CD4-positive, alpha-beta T cell (primary cell): Measurements from ENCODE around the gene ZFYVE1. TPM values are rescaled to one million over a fixed set of nuclear protein-coding genes. Genes with fewer than 3 reads are reported as not detected.

Source experiments
- ATAC-seq: fragments of 200-7000 bp; cut with Tn5 transposase; one replicate; pipeline ENCODE4 v1.10.0; 2022; ENCODE audit warnings: mild to moderate bottlenecking; ENCODE audit not compliant: poor library complexity
- CTCF ChIA-PET: fragments of 350-600 bp; sonication (Branson Sonifier 250); formaldehyde crosslinking; loops from one replicate; lab custom pipeline; 2021; ENCODE audit warnings: antibody characterized with exemption, inconsistent platforms; lab: Charles Lee
- POLR2A ChIA-PET: fragments of 350-600 bp; sonication (Branson Sonifier 250); formaldehyde crosslinking; loops from one replicate; lab custom pipeline; 2021; ENCODE audit warnings: antibody characterized with exemption, inconsistent platforms; lab: Charles Lee
- DNase-seq, 14 experiments: peaks; one replicate each; pipeline ENCODE4 v3.0.0-alpha.2; 2013 to 2020; ENCODE audit warnings: mixed read lengths in 2 of 14
- H3K27ac ChIP-seq, 2 donors: one replicate each; pipeline versions ENCODE4 v1.5.1 to v1.7.0; 2013; ENCODE audit warnings: low read length in 2 of 2, low read depth in 1 of 2, mild to moderate bottlenecking in 1 of 2
- H3K27me3 ChIP-seq, 2 experiments: 1 replicate in 1 of 2; 2 replicates in 1 of 2; pipeline versions ENCODE4 v1.6.1 to v1.7.0; 2013; ENCODE audit warnings: low read length in 2 of 2, control low read depth in 1 of 2, mild to moderate bottlenecking in 1 of 2, moderate library complexity in 1 of 2; ENCODE audit not compliant: insufficient read depth in 2 of 2, control insufficient read depth in 1 of 2
- H3K36me3 ChIP-seq: one replicate; pipeline ENCODE4 v1.6.1; 2013; ENCODE audit warnings: low read length, control low read depth; ENCODE audit not compliant: insufficient read depth
- H3K4me1 ChIP-seq: one replicate; pipeline ENCODE4 v1.6.1; 2013; ENCODE audit warnings: low read length, control low read depth; ENCODE audit not compliant: insufficient read depth
- H3K4me3 ChIP-seq: one replicate; pipeline ENCODE4 v1.5.1; 2013; ENCODE audit warnings: mild to moderate bottlenecking, low read length, moderate library complexity
- H3K9me3 ChIP-seq, 2 experiments: 1 replicate in 1 of 2; 2 replicates in 1 of 2; pipeline versions ENCODE4 v1.6.1 to v1.7.0; 2013; ENCODE audit warnings: low read length in 2 of 2, mild to moderate bottlenecking in 2 of 2, control low read depth in 1 of 2, moderate library complexity in 1 of 2; ENCODE audit not compliant: control insufficient read depth in 1 of 2, insufficient read depth in 1 of 2
- H3K27ac Mint-ChIP-seq: one replicate; pipeline ENCODE4 v1.8.0; 2020; ENCODE audit warnings: mixed read lengths
- H3K27me3 Mint-ChIP-seq: one replicate; pipeline ENCODE4 v1.8.0; 2021; ENCODE audit warnings: mixed read lengths
- H3K36me3 Mint-ChIP-seq: one replicate; pipeline ENCODE4 v1.8.0; 2021; ENCODE audit warnings: low read depth, mixed read lengths
- H3K4me1 Mint-ChIP-seq: one replicate; pipeline ENCODE4 v1.8.0; 2021; ENCODE audit warnings: low read depth, mixed read lengths
- H3K4me3 Mint-ChIP-seq: one replicate; pipeline ENCODE4 v1.8.0; 2020; ENCODE audit warnings: mild to moderate bottlenecking, mixed read lengths
- H3K9me3 Mint-ChIP-seq: one replicate; pipeline ENCODE4 v1.8.0; 2020; ENCODE audit warnings: mixed read lengths
- CTCF ChIP-seq: fragments of 200-600 bp; IDR thresholded peaks from one replicate; pipeline ENCODE4 v1.8.0; 2022; ENCODE audit warnings: antibody characterized with exemption, mild to moderate bottlenecking
- intact Hi-C, 2 experiments: fragments of 100-400 bp; cut with DNase I in 1 of 2; cut with micrococcal nuclease in 1 of 2; formaldehyde crosslinking; loops; one replicate each; pipeline versions ENCODE4 v1.15.1 to v1.9.0; 2023 to 2025; cut with DNase I, micrococcal nuclease
- polyA plus RNA-seq, 2 donors: library from polyadenylated mRNA; unstranded; fragments of 120-200 nt; gene quantifications; one replicate each; pipeline ENCODE4 v1.2.1, GENCODE V29; 2013
- total RNA-seq, 174 experiments: library from RNA in 2 of 174; stranded (reverse) in 2 of 174; gene quantifications; one replicate each; pipeline ENCODE4 v1.2.3 and lab custom pipeline; 2021 to 2026

Gene ZFYVE1
- total RNA-seq (10 to 100 TPM in 1 of 2 experiments, 1 to 10 TPM in 1; 9.3 to 10.9 TPM), total RNA-seq (lab: John Stamatoyannopoulos, UW) (7.3 to 62.7 (median 22.6) reads per million in 172 experiments)
- 7.7 TPM for polyA plus RNA-seq (2013, experiment 1 of 2)
- polyA plus RNA-seq (2013, experiment 2 of 2): 12.0 TPM

GRCh38 chr14:73026845-73027542, at the start of gene ZFYVE1:
Gene ZFYVE1 (minus strand): TSS chr14:73027106. CDS start chr14:73024508, 2,598 bp downstream.
- peak within 1 kb of the TSS; percentile 97 for H3K4me3 Mint-ChIP-seq
- H3K9me3 Mint-ChIP-seq: no peaks in the 10 kb centered on the region
- peaks cover 16% of the 10 kb centered on the region for H3K36me3 ChIP-seq
- no peak for TF ChIP-seq CTCF
- ATAC-seq: peak; percentile 99
- intact Hi-C loops: loop anchor here (1.0 to 10.0 kb wide), 5 partner anchors 31 to 1712 kb away; partner anchors contain the start of genes RBM25 (in 2 of the 2), DCAF4 (in 1 of the 2), DNAL1 (in 1 of the 2) and PSEN1 (in 1 of the 2)
- H3K27ac Mint-ChIP-seq: peak within 1 kb of the TSS; percentile 79
- DNase-seq: peak; percentile 76 to 96 (median 86)
- no peaks in the 10 kb centered on the region for H3K27me3 Mint-ChIP-seq
- H3K4me1 Mint-ChIP-seq: peaks cover 47% of the 10 kb centered on the region
- no peak within 1 kb of the TSS for H3K27ac ChIP-seq
- no peaks in the 10 kb centered on the region for H3K27me3 ChIP-seq
- H3K4me3 ChIP-seq: peak within 1 kb of the TSS; percentile 64
- H3K4me1 ChIP-seq: peaks cover 18% of the 10 kb centered on the region
- POLR2A ChIA-PET: interaction anchor here (0.6 to 6.5 kb wide), 5 partner anchors 12 to 542 kb away, joined by 3 to 111 read pairs (median 5); partner anchors contain the start of genes ACOT2, PSEN1, RBM25 and RIOX1
- H3K36me3 Mint-ChIP-seq: peaks cover 42% of the 10 kb centered on the region
- no peaks in the 10 kb centered on the region for H3K9me3 ChIP-seq
- CTCF ChIA-PET: interaction anchor here (1.9 kb wide), 1 partner anchor 32 kb away, joined by 7 read pairs; the partner anchor contains the start of gene RBM25

- H3K36me3 Mint-ChIP-seq: peaks cover 77% of the 10 kb centered on the region
- DNase-seq: no peak
- ChIA-PET CTCF (interaction anchor here (1.2 kb wide), 1 partner anchor 13 kb away, joined by 3 read pairs; no protein-coding TSS in a partner anchor), POLR2A (interaction anchor here (1.6 kb wide), 1 partner anchor 11 kb away, joined by 7 read pairs; the partner anchor contains the start of gene RBM25)
- no peaks in the 10 kb centered on the region for H3K27me3 Mint-ChIP-seq
- H3K36me3 ChIP-seq: peaks cover 54% of the 10 kb centered on the region
- no peaks in the 10 kb centered on the region for H3K27me3 ChIP-seq
- H3K27ac Mint-ChIP-seq: no peak overlapping the region
- peaks cover 44% of the 10 kb centered on the region for H3K4me1 Mint-ChIP-seq
- H3K4me1 ChIP-seq: peaks cover 28% of the 10 kb centered on the region
- no peaks in the 10 kb centered on the region for H3K9me3 Mint-ChIP-seq
- no peak for ATAC-seq
- no peak overlapping the region for H3K4me3 Mint-ChIP-seq
- H3K4me3 ChIP-seq: no peak overlapping the region
- H3K9me3 ChIP-seq: no peaks in the 10 kb centered on the region
- no peak overlapping the region for H3K27ac ChIP-seq
- intact Hi-C loops: no loop called here
- TF ChIP-seq CTCF: no peak
These were observed 42.7 kb upstream of the ZFYVE1 start for GRCh38 chr14:73069585-73069984.

- TF ChIP-seq CTCF: no peak
- H3K9me3 ChIP-seq: no peaks in the 10 kb centered on the region
- Mint-ChIP-seq H3K4me1 (peaks cover 43% of the 10 kb centered on the region), H3K36me3 (peaks cover 35% of the 10 kb centered on the region), H3K9me3 (no peaks in the 10 kb centered on the region), H3K4me3 (no peak overlapping the region), H3K27ac (no peak overlapping the region), H3K27me3 (no peaks in the 10 kb centered on the region)
- intact Hi-C loops: loop anchor here (1.0 to 10.0 kb wide), 6 partner anchors 32 to 1026 kb away; partner anchors contain the start of genes PSEN1 (in 2 of the 2), ZFYVE1 (in 2 of the 2), ALDH6A1 (in 1 of the 2) and DCAF4 (in 1 of the 2)
- DNase-seq: peak in 2 of 14 experiments; percentile 1 to 21
- H3K4me1 ChIP-seq: peaks cover 40% of the 10 kb centered on the region
- POLR2A ChIA-PET: interaction anchor here (0.6 to 3.6 kb wide), 38 partner anchors 8 to 1738 kb away, joined by 3 to 111 read pairs (median 4); partner anchors contain the start of genes ACOT2, ACOT4, ACOT6 and COQ6
- H3K27ac ChIP-seq: peak overlapping the region; percentile 78 to 93
- H3K36me3 ChIP-seq: peaks cover 17% of the 10 kb centered on the region
- no peak for ATAC-seq
- H3K27me3 ChIP-seq: no peaks in the 10 kb centered on the region
- CTCF ChIA-PET: interaction anchor here (1.9 kb wide), 1 partner anchor 32 kb away, joined by 7 read pairs; the partner anchor contains the start of gene ZFYVE1
- H3K4me3 ChIP-seq: peak overlapping the region; percentile 91
These were observed 32.2 kb upstream of the ZFYVE1 start for GRCh38 chr14:73058922-73059673.
